Sigmoid colon (tissue), 4 donors: ENCODE results near the gene C19orf12.

Source experiments
- EP300 ChIP-seq, 4 donors: sonication (generic); formaldehyde crosslinking; IDR thresholded peaks; one replicate each; pipeline ENCODE4 v1.6.1; 2017; ENCODE audit warnings: antibody characterized with exemption in 4 of 4
- POLR2A ChIP-seq, 2 donors: fragments of 450-650 bp; IDR thresholded peaks; one replicate each; pipeline ENCODE4 v1.6.1; 2016; ENCODE audit warnings: antibody characterized with exemption in 2 of 2, mild to moderate bottlenecking in 2 of 2, moderate library complexity in 2 of 2
- POLR2AphosphoS5 ChIP-seq, 4 donors: sonication (generic); formaldehyde crosslinking; IDR thresholded peaks; one replicate each; pipeline ENCODE4 v1.6.1; 2017; ENCODE audit warnings: antibody characterized with exemption in 4 of 4

DNA sequence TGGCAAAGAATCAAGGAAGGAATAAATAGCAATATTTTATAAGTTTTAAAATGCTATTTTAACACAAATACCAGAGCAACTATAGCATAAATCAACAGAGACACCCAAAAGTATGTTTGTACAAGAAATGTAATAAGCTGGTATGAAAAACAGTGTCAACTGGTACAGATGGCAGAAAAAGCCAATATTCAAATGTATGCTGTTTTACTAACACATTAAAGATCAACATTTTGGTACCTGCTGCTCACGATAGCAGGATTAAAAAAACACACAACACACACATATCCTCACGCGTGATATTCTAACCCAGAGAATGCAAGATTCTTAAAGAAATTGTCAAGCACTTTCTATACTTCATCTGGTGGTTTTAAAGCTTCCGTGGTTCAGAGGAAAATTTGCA lies 48.1 kb upstream of the C19orf12 start:
- TF ChIP-seq POLR2AphosphoS5 (IDR thresholded peaks at IDR 0.05) (no peak), POLR2A (IDR thresholded peaks at IDR 0.05) (no peak), EP300 (IDR thresholded peaks at IDR 0.05) (no peak)
